Measurements from ENCODE around the gene ZNF740.
"Not testable (repeated sequence)": the region's sequence is repeated elsewhere in the genome, so short reads cannot be mapped to it uniquely, and the experiment has no call there.

ZNF740 gene

DNA sequence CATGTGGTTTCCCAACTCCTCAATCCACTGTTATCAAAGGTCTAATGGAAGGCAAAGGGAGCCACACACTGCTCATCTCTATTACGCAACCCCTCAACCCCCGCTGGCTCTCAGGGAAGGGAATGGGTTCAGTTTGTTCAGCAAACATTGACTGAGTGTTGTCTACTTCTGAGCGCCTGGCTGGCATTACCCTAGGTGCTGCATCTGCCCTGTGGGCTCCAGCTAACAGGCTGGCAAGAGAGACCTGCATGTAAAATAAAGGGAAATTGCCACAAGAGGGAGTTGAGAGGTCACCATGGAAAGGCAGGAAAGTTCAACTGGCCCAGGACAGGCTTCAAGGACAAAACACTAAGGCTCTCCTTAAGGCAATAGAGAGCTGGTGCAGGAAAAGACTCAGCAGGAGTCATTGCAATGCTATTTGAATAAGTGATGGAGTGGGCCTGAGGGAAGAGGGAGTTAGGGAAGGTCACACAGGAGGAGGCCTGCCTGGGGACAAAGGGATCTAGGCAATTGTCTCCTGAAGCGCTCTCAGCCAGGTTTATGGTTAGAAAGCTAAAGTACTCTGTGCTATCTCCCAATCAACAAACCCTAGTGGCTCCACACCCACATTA lies 5.5 kb upstream of the ZNF740 start:
- Histone ChIP-seq H3K36me3 (ENCODE audit: insufficient read depth, insufficient read length, low read length) (peaks cover 19% of the 10 kb centered on the region), H3K4me1 (ENCODE audit: insufficient read depth, insufficient read length) (peaks cover 12% of the 10 kb centered on the region), H3K4me3 (ENCODE audit: insufficient read length, low read depth) (no peak overlapping the region), H3K9me3 (ENCODE audit: insufficient read depth, low read length) (peaks cover 12% of the 10 kb centered on the region; the same call in 1 of the 2 replicates), H3K27me3 (ENCODE audit: insufficient read depth, insufficient read length) (peaks cover 87% of the 10 kb centered on the region), H3K9ac (ENCODE audit: insufficient read length, low read depth) (no peak overlapping the region)
- TF ChIP-seq ZNF274 (IDR thresholded peaks at IDR 0.05; ENCODE audit: low read depth, low read length) (no peak), SUZ12 (IDR thresholded peaks at IDR 0.05; ENCODE audit: extremely low read depth, insufficient read depth, insufficient read length) (no peak), YY1 (IDR thresholded peaks at IDR 0.05; ENCODE audit: insufficient read depth, insufficient read length) (no peak)
- DNase-seq (ENCODE audit: low read depth, low spot score) = peak; percentile 96

DNA sequence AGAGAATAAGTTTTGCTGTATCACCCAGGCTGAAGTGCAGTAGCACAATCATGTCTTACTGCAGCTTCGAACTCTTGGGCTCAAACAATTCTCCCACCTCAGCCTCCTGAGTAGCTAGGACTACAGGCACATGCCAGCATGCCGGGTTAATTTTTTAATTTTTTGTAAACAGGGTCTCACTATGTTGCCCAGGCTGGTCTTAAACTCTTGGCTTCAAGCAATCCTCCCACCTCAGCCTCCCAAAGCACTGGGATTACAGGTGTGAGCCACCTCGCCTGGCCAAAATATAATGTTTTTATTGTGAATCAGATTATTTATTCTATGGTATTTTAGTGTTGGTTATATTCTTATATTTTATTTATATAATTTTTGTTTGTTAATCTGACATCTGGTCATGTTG lies 3.8 kb upstream of the ZNF740 start:
- DNase-seq (ENCODE audit: low read depth, low spot score) = no peak
- Histone ChIP-seq H3K9me3 (ENCODE audit: insufficient read depth, low read length) (peaks cover 8% of the 10 kb centered on the region; the same call in 1 of the 2 replicates), H3K4me3 (ENCODE audit: insufficient read length, low read depth) (no peak overlapping the region), H3K9ac (ENCODE audit: insufficient read length, low read depth) (no peak overlapping the region), H3K4me1 (ENCODE audit: insufficient read depth, insufficient read length) (peaks cover 2% of the 10 kb centered on the region), H3K36me3 (ENCODE audit: insufficient read depth, insufficient read length, low read length) (peaks cover 9% of the 10 kb centered on the region), H3K27me3 (ENCODE audit: insufficient read depth, insufficient read length) (peaks cover 69% of the 10 kb centered on the region)
- TF ChIP-seq YY1 (IDR thresholded peaks at IDR 0.05; ENCODE audit: insufficient read depth, insufficient read length) (no peak), ZNF274 (IDR thresholded peaks at IDR 0.05; ENCODE audit: low read depth, low read length) (no peak)

DNA sequence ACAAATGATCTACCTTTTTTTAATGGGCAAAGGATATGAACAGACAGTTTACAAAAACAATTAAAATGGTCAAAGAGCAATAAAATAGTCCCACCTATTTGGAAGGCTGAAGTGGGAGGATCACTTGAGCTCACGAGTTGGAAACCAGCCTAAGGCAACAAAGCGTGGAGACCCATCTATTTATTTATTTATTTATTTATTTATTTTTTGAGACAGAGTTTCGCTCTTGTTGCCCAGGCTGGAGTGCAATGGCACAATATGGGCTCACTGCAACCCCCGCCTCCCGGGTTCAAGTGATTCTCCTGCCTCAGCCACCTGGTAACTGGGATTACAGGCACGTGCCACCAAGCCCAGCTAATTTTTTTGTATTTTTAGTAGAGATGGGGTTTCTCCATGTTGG lies 3.1 kb upstream of the ZNF740 start:
- H3K9me3 ChIP-seq (ENCODE audit: insufficient read depth, low read length); H3K4me1 ChIP-seq (ENCODE audit: insufficient read depth, insufficient read length); H3K4me3 ChIP-seq (ENCODE audit: insufficient read length, low read depth); H3K36me3 ChIP-seq (ENCODE audit: insufficient read depth, insufficient read length, low read length); DNase-seq (ENCODE audit: low read depth, low spot score); H3K9ac ChIP-seq (ENCODE audit: insufficient read length, low read depth): not testable (repeated sequence)
- peaks cover 62% of the 10 kb centered on the region for H3K27me3 ChIP-seq (ENCODE audit: insufficient read depth, insufficient read length)

DNA sequence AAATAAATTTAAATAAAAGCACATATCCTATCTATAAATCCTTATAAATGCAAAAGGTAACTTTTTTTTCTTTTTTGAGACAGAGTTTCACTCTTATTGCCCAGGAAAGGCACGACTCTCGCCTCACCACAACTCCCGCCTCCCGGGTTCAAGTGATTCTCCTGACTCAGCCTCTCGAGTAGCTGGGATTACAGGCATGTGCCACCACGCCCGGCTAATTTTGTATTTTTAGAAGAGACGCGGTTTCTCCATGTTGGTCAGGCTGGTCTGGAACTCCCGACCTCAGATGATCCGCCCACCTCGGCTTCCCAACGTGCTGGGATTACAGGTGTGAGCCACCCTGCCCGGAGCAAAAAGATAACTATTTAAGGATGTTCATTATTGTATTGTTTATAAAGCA lies 1.7 kb upstream of the ZNF740 start:
- H3K27me3 ChIP-seq (ENCODE audit: insufficient read depth, insufficient read length) = peaks cover 49% of the 10 kb centered on the region
- not testable (repeated sequence) for H3K4me3 ChIP-seq (ENCODE audit: insufficient read length, low read depth); H3K9ac ChIP-seq (ENCODE audit: insufficient read length, low read depth); H3K4me1 ChIP-seq (ENCODE audit: insufficient read depth, insufficient read length); H3K9me3 ChIP-seq (ENCODE audit: insufficient read depth, low read length); DNase-seq (ENCODE audit: low read depth, low spot score)
- peaks cover 17% of the 10 kb centered on the region for H3K36me3 ChIP-seq (ENCODE audit: insufficient read depth, insufficient read length, low read length)

DNA sequence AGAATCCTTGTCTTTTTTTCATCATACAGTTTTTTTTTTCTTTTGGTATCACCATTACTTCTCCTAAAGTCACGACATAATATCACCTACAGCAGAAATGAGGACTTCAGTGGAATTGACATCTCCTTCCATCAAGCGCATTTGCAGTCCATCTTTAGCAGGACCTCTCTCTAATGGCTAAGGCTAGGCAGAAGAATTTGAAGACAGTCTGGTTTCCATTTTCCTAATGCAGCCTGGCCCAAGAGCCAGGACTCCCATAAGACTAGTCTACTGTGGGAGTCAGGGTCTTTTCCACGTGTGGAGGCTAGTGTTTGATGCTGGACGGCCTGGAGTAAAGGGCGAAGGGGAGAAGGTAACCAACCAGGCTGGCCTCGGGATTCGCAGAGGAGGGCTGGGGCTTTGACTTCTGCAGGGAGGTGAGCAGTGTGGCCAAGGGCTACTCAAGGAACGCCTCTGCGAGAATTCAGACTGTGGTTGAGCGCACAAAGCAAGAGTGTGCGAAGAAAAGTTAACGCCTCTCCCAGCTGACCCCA lies 769 bp upstream of the ZNF740 start:
- TF ChIP-seq ZNF274 (IDR thresholded peaks at IDR 0.05; ENCODE audit: low read depth, low read length) (no peak), YY1 (IDR thresholded peaks at IDR 0.05; ENCODE audit: insufficient read depth, insufficient read length) (no peak), SUZ12 (IDR thresholded peaks at IDR 0.05; ENCODE audit: extremely low read depth, insufficient read depth, insufficient read length) (no peak)
- peak overlapping the region; percentile 83 for H3K9ac ChIP-seq (ENCODE audit: insufficient read length, low read depth)
- no peak for DNase-seq (ENCODE audit: low read depth, low spot score)
- peaks cover 1% of the 10 kb centered on the region for H3K4me1 ChIP-seq (ENCODE audit: insufficient read depth, insufficient read length)
- peaks cover 7% of the 10 kb centered on the region; the same call in 1 of the 2 replicates for H3K9me3 ChIP-seq (ENCODE audit: insufficient read depth, low read length)
- peaks cover 22% of the 10 kb centered on the region for H3K36me3 ChIP-seq (ENCODE audit: insufficient read depth, insufficient read length, low read length)
- H3K27me3 ChIP-seq (ENCODE audit: insufficient read depth, insufficient read length) = peaks cover 40% of the 10 kb centered on the region
- H3K4me3 ChIP-seq (ENCODE audit: insufficient read length, low read depth) = peak overlapping the region; percentile 87

DNA sequence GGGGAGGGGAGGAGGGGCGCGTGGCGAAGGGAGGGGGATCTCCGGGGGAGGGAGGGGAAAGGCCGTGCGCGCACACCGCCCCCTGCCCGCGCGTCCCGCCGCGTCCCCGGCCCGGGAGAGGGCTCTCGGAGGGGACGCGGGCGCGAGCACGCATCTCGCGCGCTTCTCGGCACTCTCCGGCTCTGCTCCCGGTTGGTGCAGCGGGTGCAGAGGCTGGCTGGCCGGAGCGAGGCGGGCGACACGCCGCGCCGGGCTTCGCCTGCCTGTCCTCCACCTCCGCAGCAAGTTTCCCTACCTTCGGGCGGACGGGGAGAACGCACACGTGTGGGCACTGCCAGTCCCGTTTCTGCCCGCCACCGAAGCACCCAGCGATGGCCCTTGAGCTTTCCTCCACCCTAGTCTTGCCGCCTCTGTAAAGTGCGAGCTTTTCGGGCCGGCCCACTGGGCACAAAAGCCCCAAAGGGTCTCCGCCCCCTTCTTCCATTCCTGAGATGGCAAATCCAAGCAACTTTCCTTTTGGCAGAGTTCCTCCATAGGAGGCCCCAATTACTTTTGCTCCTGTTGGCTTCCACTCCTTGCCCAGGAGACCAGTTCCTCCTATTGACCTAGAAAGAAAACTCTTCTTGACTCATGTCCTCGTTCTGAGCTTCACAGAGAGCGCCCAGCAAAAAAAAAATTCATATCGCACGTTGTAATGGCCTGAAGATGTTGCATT lies 566 bp downstream of the ZNF740 start:
- no peak for TF ChIP-seq SUZ12 (IDR thresholded peaks at IDR 0.05; ENCODE audit: extremely low read depth, insufficient read depth, insufficient read length)
- no peak for TF ChIP-seq ZNF274 (IDR thresholded peaks at IDR 0.05; ENCODE audit: low read depth, low read length)
- no peak for TF ChIP-seq YY1 (IDR thresholded peaks at IDR 0.05; ENCODE audit: insufficient read depth, insufficient read length)
- H3K4me3 ChIP-seq (ENCODE audit: insufficient read length, low read depth) = peak overlapping the region; percentile 87
- H3K36me3 ChIP-seq (ENCODE audit: insufficient read depth, insufficient read length, low read length) = peaks cover 35% of the 10 kb centered on the region
- peaks cover 33% of the 10 kb centered on the region for H3K27me3 ChIP-seq (ENCODE audit: insufficient read depth, insufficient read length)
- H3K4me1 ChIP-seq (ENCODE audit: insufficient read depth, insufficient read length) = no peaks in the 10 kb centered on the region
- DNase-seq (ENCODE audit: low read depth, low spot score) = peak; percentile 54
- H3K9me3 ChIP-seq (ENCODE audit: insufficient read depth, low read length) = peaks cover 7% of the 10 kb centered on the region; the same call in 1 of the 2 replicates
- H3K9ac ChIP-seq (ENCODE audit: insufficient read length, low read depth) = peak overlapping the region; percentile 95

DNA sequence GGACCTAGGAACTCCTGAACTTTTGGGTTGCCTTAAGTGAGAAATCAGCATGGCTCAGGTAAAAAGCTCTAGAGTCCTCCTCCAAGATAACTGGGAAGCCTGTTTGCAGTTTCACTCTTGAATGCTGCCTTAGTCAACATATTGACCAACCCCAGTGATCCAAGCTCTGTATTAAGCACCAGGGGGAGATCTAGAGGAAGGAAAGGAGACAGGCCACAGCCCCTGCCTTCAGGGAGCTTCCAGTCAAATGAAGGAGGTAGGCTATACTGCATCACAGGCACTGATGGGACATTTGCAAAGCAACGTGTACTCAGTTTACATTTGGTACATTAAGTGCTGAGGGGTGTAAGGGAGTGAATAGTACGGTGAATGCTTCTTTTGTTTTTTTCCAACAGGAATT lies 1.4 kb downstream of the ZNF740 start:
- peaks cover 28% of the 10 kb centered on the region for H3K27me3 ChIP-seq (ENCODE audit: insufficient read depth, insufficient read length)
- peaks cover 44% of the 10 kb centered on the region for H3K36me3 ChIP-seq (ENCODE audit: insufficient read depth, insufficient read length, low read length)
- no peaks in the 10 kb centered on the region for H3K4me1 ChIP-seq (ENCODE audit: insufficient read depth, insufficient read length)
- H3K4me3 ChIP-seq (ENCODE audit: insufficient read length, low read depth) = no peak overlapping the region
- peaks cover 10% of the 10 kb centered on the region; the same call in 1 of the 2 replicates for H3K9me3 ChIP-seq (ENCODE audit: insufficient read depth, low read length)
- no peak for DNase-seq (ENCODE audit: low read depth, low spot score)
- H3K9ac ChIP-seq (ENCODE audit: insufficient read length, low read depth) = no peak overlapping the region
- TF ChIP-seq YY1 (IDR thresholded peaks at IDR 0.05; ENCODE audit: insufficient read depth, insufficient read length) (no peak), SUZ12 (IDR thresholded peaks at IDR 0.05; ENCODE audit: extremely low read depth, insufficient read depth, insufficient read length) (no peak), ZNF274 (IDR thresholded peaks at IDR 0.05; ENCODE audit: low read depth, low read length) (no peak)
